Measurements from ENCODE around the gene KCTD20. TPM values are rescaled to one million over a fixed set of nuclear protein-coding genes. Genes with fewer than 3 reads are reported as not detected.

The KCTD20 gene
- total RNA-seq, 2 experiments from 2014 or later = 73.6 to 84.6 TPM

GRCh38 chr6:36426622-36427021 is 16.2 kb upstream of the KCTD20 start:
- CTCF ChIA-PET (ENCODE audit: unreplicated experiment) = no interaction called here
- Histone ChIP-seq H3K9me2 (ENCODE audit: insufficient read depth, low read length) (no peaks in the 10 kb centered on the region), H3K79me2 (ENCODE audit: insufficient read depth, low read depth, low read length) (no peaks in the 10 kb centered on the region), H3K27ac (ENCODE audit: low read depth, low read length, poor library complexity, severe bottlenecking) (no peak overlapping the region), H4K20me1 (ENCODE audit: insufficient read depth, low read length) (no peaks in the 10 kb centered on the region), H3K4me3 (ENCODE audit: low read depth, low read length, poor library complexity, severe bottlenecking) (no peak overlapping the region), H3K36me3 (ENCODE audit: insufficient read depth, low read length) (no peaks in the 10 kb centered on the region), H3K9me3 (ENCODE audit: low read length) (no peaks in the 10 kb centered on the region), H3K4me1 (ENCODE audit: insufficient read depth, low read length, poor library complexity, severe bottlenecking) (peaks cover 13% of the 10 kb centered on the region), H2AFZ (ENCODE audit: low read length) (no peak overlapping the region), H3K4me2 (ENCODE audit: low read length) (no peak overlapping the region)
- POLR2A ChIA-PET = no interaction called here
- no TSS peak for BruUV-seq (replicated peaks)
- intact Hi-C loops (cut with micrococcal nuclease; ENCODE audit: unreplicated experiment) = no loop called here
- TF ChIP-seq, protein P1, sequence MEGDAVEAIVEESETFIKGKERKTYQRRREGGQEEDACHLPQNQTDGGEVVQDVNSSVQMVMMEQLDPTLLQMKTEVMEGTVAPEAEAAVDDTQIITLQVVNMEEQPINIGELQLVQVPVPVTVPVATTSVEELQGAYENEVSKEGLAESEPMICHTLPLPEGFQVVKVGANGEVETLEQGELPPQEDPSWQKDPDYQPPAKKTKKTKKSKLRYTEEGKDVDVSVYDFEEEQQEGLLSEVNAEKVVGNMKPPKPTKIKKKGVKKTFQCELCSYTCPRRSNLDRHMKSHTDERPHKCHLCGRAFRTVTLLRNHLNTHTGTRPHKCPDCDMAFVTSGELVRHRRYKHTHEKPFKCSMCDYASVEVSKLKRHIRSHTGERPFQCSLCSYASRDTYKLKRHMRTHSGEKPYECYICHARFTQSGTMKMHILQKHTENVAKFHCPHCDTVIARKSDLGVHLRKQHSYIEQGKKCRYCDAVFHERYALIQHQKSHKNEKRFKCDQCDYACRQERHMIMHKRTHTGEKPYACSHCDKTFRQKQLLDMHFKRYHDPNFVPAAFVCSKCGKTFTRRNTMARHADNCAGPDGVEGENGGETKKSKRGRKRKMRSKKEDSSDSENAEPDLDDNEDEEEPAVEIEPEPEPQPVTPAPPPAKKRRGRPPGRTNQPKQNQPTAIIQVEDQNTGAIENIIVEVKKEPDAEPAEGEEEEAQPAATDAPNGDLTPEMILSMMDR (conservative IDR thresholded peaks at IDR 0.05; ENCODE audit: low read length) = no peak
- no peak for TF ChIP-seq EZH2phosphoT487 (IDR thresholded peaks at IDR 0.05; ENCODE audit: borderline replicate concordance, low read depth, low read length)
- DNase-seq (ENCODE audit: low spot score) = no peak

- ChIA-PET CTCF (ENCODE audit: unreplicated experiment) (no interaction called here), POLR2A (interaction anchor here (1.0 to 1.2 kb wide), 2 partner anchors 11 to 135 kb away, joined by 3 to 4 read pairs; no protein-coding TSS in a partner anchor)
- Histone ChIP-seq H3K36me3 (ENCODE audit: insufficient read depth, low read length) (no peaks in the 10 kb centered on the region), H3K9me3 (ENCODE audit: low read length) (no peaks in the 10 kb centered on the region), H3K4me1 (ENCODE audit: insufficient read depth, low read length, poor library complexity, severe bottlenecking) (peaks cover 2% of the 10 kb centered on the region), H4K20me1 (ENCODE audit: insufficient read depth, low read length) (no peaks in the 10 kb centered on the region), H2AFZ (ENCODE audit: low read length) (no peak overlapping the region), H3K4me2 (ENCODE audit: low read length) (no peak overlapping the region), H3K79me2 (ENCODE audit: insufficient read depth, low read depth, low read length) (no peaks in the 10 kb centered on the region), H3K27ac (ENCODE audit: low read depth, low read length, poor library complexity, severe bottlenecking) (no peak overlapping the region), H3K4me3 (ENCODE audit: low read depth, low read length, poor library complexity, severe bottlenecking) (no peak overlapping the region), H3K9me2 (ENCODE audit: insufficient read depth, low read length) (no peaks in the 10 kb centered on the region)
- no peak for TF ChIP-seq EZH2phosphoT487 (IDR thresholded peaks at IDR 0.05; ENCODE audit: borderline replicate concordance, low read depth, low read length)
- TF ChIP-seq, protein P1 (conservative IDR thresholded peaks at IDR 0.05; ENCODE audit: low read length) = no peak
- no TSS peak for BruUV-seq (replicated peaks)
- intact Hi-C loops (cut with micrococcal nuclease; ENCODE audit: unreplicated experiment) = no loop called here
- DNase-seq (ENCODE audit: low spot score) = no peak
These were observed 13.9 kb upstream of the KCTD20 start for GRCh38 chr6:36428911-36429310.

- H3K9me2 ChIP-seq (ENCODE audit: insufficient read depth, low read length) = no peaks in the 10 kb centered on the region
- CTCF ChIA-PET (ENCODE audit: unreplicated experiment) = no interaction called here
- POLR2A ChIA-PET = interaction anchor here (1.5 kb wide), 2 partner anchors 11 kb away, joined by 3 to 9 read pairs; no protein-coding TSS in a partner anchor
- no peak overlapping the region for H3K4me3 ChIP-seq (ENCODE audit: low read depth, low read length, poor library complexity, severe bottlenecking)
- H3K4me2 ChIP-seq (ENCODE audit: low read length) = no peak overlapping the region
- H3K79me2 ChIP-seq (ENCODE audit: insufficient read depth, low read depth, low read length) = no peaks in the 10 kb centered on the region
- H3K27ac ChIP-seq (ENCODE audit: low read depth, low read length, poor library complexity, severe bottlenecking) = no peak overlapping the region
- H2AFZ ChIP-seq (ENCODE audit: low read length) = no peak overlapping the region
- no peaks in the 10 kb centered on the region for H4K20me1 ChIP-seq (ENCODE audit: insufficient read depth, low read length)
- H3K4me1 ChIP-seq (ENCODE audit: insufficient read depth, low read length, poor library complexity, severe bottlenecking) = no peaks in the 10 kb centered on the region
- no peaks in the 10 kb centered on the region for H3K36me3 ChIP-seq (ENCODE audit: insufficient read depth, low read length)
- no peaks in the 10 kb centered on the region for H3K9me3 ChIP-seq (ENCODE audit: low read length)
- intact Hi-C loops (cut with micrococcal nuclease; ENCODE audit: unreplicated experiment) = no loop called here
- DNase-seq (ENCODE audit: low spot score) = no peak
- no TSS peak for BruUV-seq (replicated peaks)
- TF ChIP-seq, protein P1 (conservative IDR thresholded peaks at IDR 0.05; ENCODE audit: low read length) = no peak
- TF ChIP-seq EZH2phosphoT487 (IDR thresholded peaks at IDR 0.05; ENCODE audit: borderline replicate concordance, low read depth, low read length) = no peak
These were observed 12.4 kb upstream of the KCTD20 start for GRCh38 chr6:36430351-36430750.

Measured in OCI-LY7 (cell line).